ENCODE results near the gene CCDC85A. TPM values are rescaled to one million over a fixed set of nuclear protein-coding genes. Genes with fewer than 3 reads are reported as not detected.
A peak's percentile ranks its signal among the peaks of the same experiment; 100 is the strongest.

The CCDC85A gene
- total RNA-seq, 1 experiment from 2014 or later: 1.1 TPM

DNA sequence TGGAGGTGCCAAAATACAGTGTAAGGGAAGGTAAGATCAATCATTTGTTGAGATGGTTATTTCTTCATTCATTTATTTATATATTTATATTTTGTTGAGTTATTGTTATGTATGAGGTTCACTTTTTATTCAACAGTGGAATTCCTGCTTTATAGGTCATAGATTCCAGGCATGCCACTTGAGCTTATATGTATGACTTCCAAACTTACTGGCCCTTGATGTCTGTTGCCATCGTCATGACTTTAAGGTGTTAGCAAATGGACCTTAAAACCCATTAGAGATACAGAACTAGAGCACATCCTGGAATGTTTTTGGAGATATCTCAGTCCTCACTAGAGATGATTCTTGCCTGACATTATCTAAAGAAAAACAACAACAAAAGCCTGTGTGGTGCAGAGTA, 25.9 kb downstream of the CCDC85A start:
- TF ChIP-seq, protein P1, sequence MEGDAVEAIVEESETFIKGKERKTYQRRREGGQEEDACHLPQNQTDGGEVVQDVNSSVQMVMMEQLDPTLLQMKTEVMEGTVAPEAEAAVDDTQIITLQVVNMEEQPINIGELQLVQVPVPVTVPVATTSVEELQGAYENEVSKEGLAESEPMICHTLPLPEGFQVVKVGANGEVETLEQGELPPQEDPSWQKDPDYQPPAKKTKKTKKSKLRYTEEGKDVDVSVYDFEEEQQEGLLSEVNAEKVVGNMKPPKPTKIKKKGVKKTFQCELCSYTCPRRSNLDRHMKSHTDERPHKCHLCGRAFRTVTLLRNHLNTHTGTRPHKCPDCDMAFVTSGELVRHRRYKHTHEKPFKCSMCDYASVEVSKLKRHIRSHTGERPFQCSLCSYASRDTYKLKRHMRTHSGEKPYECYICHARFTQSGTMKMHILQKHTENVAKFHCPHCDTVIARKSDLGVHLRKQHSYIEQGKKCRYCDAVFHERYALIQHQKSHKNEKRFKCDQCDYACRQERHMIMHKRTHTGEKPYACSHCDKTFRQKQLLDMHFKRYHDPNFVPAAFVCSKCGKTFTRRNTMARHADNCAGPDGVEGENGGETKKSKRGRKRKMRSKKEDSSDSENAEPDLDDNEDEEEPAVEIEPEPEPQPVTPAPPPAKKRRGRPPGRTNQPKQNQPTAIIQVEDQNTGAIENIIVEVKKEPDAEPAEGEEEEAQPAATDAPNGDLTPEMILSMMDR (conservative IDR thresholded peaks at IDR 0.05; ENCODE audit: low read depth, low read length): no peak
- TF ChIP-seq EZH2 (IDR thresholded peaks at IDR 0.05; ENCODE audit: low read length, unreplicated experiment) (no peak), EZH2phosphoT487 (IDR thresholded peaks at IDR 0.05; ENCODE audit: borderline replicate concordance, low read length) (no peak)
- no peaks in the 10 kb centered on the region for H3F3A ChIP-seq (ENCODE audit: low read length, unreplicated experiment)
- H3K9me2 ChIP-seq (replicated peaks; ENCODE audit: low read length): no peaks in the 10 kb centered on the region
- no peak overlapping the region for H3K4me3 ChIP-seq (ENCODE audit: low read length)
- DNase-seq (no peak), ATAC-seq (no peak)
- no peaks in the 10 kb centered on the region for H3K4me1 ChIP-seq (ENCODE audit: insufficient read depth, low read length)
- no TSS peak for BruUV-seq (replicated peaks)
- no peak overlapping the region for H2AFZ ChIP-seq (ENCODE audit: low read length)
- H3K9ac ChIP-seq (ENCODE audit: low read length): no peak overlapping the region
- no peaks in the 10 kb centered on the region for H3K9me3 ChIP-seq (ENCODE audit: low read length)
- ChIA-PET CTCF (no interaction called here), POLR2A (ENCODE audit: unreplicated experiment) (no interaction called here)
- H3K4me2 ChIP-seq (ENCODE audit: low read length): no peak overlapping the region
- intact Hi-C loops (cut with micrococcal nuclease): no loop called here
- peaks cover 18% of the 10 kb centered on the region; the same call in 1 of the 2 replicates for H3K27me3 ChIP-seq (ENCODE audit: low read length)
- H3K36me3 ChIP-seq (ENCODE audit: low read depth, low read length): no peaks in the 10 kb centered on the region
- H4K20me1 ChIP-seq (ENCODE audit: low read length): no peaks in the 10 kb centered on the region
- no peaks in the 10 kb centered on the region for H3K79me2 ChIP-seq (ENCODE audit: low read length)
- no peak overlapping the region for H3K27ac ChIP-seq (ENCODE audit: low read length)

DNA sequence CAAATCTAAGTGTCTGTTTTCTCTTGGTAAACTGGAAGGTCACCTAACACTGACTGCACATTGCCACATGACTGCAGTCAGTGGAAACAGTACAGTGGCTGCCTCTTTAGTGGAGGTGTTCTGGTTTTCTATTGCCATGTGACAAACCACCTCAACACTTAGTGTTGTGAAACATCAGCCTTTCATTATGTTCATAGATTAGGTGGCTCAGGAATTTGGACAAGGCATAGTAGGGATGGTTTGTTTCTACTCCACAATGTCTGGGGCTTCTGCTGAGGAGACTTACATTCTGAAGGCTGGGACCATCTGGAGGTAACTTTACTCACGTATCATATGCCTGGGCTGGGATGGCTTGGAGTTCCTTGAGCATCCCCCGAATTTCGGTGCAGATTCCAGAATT, 26.5 kb downstream of the CCDC85A start:
- no peaks in the 10 kb centered on the region for H3K79me2 ChIP-seq (ENCODE audit: low read length)
- TF ChIP-seq EZH2phosphoT487 (IDR thresholded peaks at IDR 0.05; ENCODE audit: borderline replicate concordance, low read length): no peak
- TF ChIP-seq, protein P1 (conservative IDR thresholded peaks at IDR 0.05; ENCODE audit: low read depth, low read length): no peak
- no peak for TF ChIP-seq EZH2 (IDR thresholded peaks at IDR 0.05; ENCODE audit: low read length, unreplicated experiment)
- DNase-seq: no peak
- intact Hi-C loops (cut with micrococcal nuclease): no loop called here
- ChIA-PET CTCF (no interaction called here), POLR2A (ENCODE audit: unreplicated experiment) (no interaction called here)
- H3K36me3 ChIP-seq (ENCODE audit: low read depth, low read length): no peaks in the 10 kb centered on the region
- no peaks in the 10 kb centered on the region for H3F3A ChIP-seq (ENCODE audit: low read length, unreplicated experiment)
- H3K27me3 ChIP-seq (ENCODE audit: low read length): peaks cover 18% of the 10 kb centered on the region
- no peak overlapping the region for H3K4me2 ChIP-seq (ENCODE audit: low read length)
- H2AFZ ChIP-seq (ENCODE audit: low read length): no peak overlapping the region
- H4K20me1 ChIP-seq (ENCODE audit: low read length): no peaks in the 10 kb centered on the region
- no peak overlapping the region for H3K27ac ChIP-seq (ENCODE audit: low read length)
- no peak overlapping the region for H3K4me3 ChIP-seq (ENCODE audit: low read length)
- H3K9me3 ChIP-seq (ENCODE audit: low read length): no peaks in the 10 kb centered on the region
- no peak for ATAC-seq
- H3K9me2 ChIP-seq (replicated peaks; ENCODE audit: low read length): no peaks in the 10 kb centered on the region
- BruUV-seq (replicated peaks): no TSS peak
- no peak overlapping the region for H3K9ac ChIP-seq (ENCODE audit: low read length)
- no peaks in the 10 kb centered on the region for H3K4me1 ChIP-seq (ENCODE audit: insufficient read depth, low read length)

DNA sequence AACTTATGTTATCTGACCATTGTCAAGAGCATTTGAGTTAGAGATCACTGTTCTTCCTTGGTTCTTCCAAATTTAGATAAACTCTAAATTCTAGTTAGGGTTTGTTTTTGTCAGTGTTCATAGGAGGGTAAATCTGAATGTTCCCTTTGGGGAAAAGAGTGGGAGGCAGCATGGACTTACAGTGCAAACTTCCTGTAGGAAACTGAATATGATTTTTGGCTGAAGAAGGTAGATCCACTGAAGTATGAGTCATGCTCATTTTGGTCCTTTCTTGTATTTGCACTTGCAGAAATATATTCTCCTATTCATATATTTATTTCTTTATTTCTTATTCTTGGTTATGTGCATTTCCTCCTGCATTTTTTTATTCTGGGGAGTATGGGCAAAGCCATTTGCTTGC, 27.3 kb downstream of the CCDC85A start:
- BruUV-seq (replicated peaks): no TSS peak
- Histone ChIP-seq H3K4me1 (ENCODE audit: insufficient read depth, low read length) (no peaks in the 10 kb centered on the region), H3K4me3 (ENCODE audit: low read length) (no peak overlapping the region), H3K27me3 (ENCODE audit: low read length) (peaks cover 24% of the 10 kb centered on the region), H3F3A (ENCODE audit: low read length, unreplicated experiment) (no peaks in the 10 kb centered on the region), H3K9me3 (ENCODE audit: low read length) (no peaks in the 10 kb centered on the region), H3K9ac (ENCODE audit: low read length) (no peak overlapping the region), H3K79me2 (ENCODE audit: low read length) (no peaks in the 10 kb centered on the region), H3K27ac (ENCODE audit: low read length) (no peak overlapping the region), H3K9me2 (replicated peaks; ENCODE audit: low read length) (no peaks in the 10 kb centered on the region), H3K36me3 (ENCODE audit: low read depth, low read length) (no peaks in the 10 kb centered on the region), H2AFZ (ENCODE audit: low read length) (no peak overlapping the region), H4K20me1 (ENCODE audit: low read length) (no peaks in the 10 kb centered on the region), H3K4me2 (ENCODE audit: low read length) (no peak overlapping the region)
- TF ChIP-seq EZH2 (IDR thresholded peaks at IDR 0.05; ENCODE audit: low read length, unreplicated experiment): no peak
- TF ChIP-seq EZH2phosphoT487 (IDR thresholded peaks at IDR 0.05; ENCODE audit: borderline replicate concordance, low read length): no peak
- TF ChIP-seq, protein P1 (conservative IDR thresholded peaks at IDR 0.05; ENCODE audit: low read depth, low read length): no peak
- POLR2A ChIA-PET (ENCODE audit: unreplicated experiment): no interaction called here
- CTCF ChIA-PET: no interaction called here
- peak; percentile 9 for DNase-seq
- intact Hi-C loops (cut with micrococcal nuclease): no loop called here
- no peak for ATAC-seq
